HepG2 (cell line): ENCODE measurements around the gene SYT17. TPM values are rescaled to one million over a fixed set of nuclear protein-coding genes. Genes with fewer than 3 reads are reported as not detected.

Experiments used
- ATAC-seq: fragments of 200-7000 bp; cut with Tn5 transposase; 3 replicates; pipeline ENCODE4 v1.9.1; 2020; ENCODE audit warnings: mild to moderate bottlenecking, moderate library complexity
- BruUV-seq: library from RNA; stranded (reverse); fragments of 400-500 nt; replicated peaks from 2 replicates; lab custom pipeline; 2021; lab: Mats Ljungman, UMichigan
- CTCF ChIA-PET: fragments of 300-600 bp; formaldehyde crosslinking; extraction: SDS; loops from one replicate; lab custom pipeline; 2021; ENCODE audit warnings: low total read pairs, inconsistent platforms, low intra/inter-chr PET ratio; lab: Yijun Ruan, JAX
- POLR2A ChIA-PET: fragments of 350-600 bp; sonication (Branson Sonifier 250); formaldehyde crosslinking; loops from one replicate; lab custom pipeline; 2020; ENCODE audit warnings: antibody characterized with exemption, inconsistent platforms; lab: Yijun Ruan, JAX
- DNase-seq: peaks from one replicate; pipeline ENCODE4 v3.0.0-alpha.2; 2015; ENCODE audit warnings: low spot score
- FAIRE-seq: peaks from 3 replicates; lab custom pipeline; 2011; peaks lifted over from hg19 to GRCh38; lab: Jason Lieb, UNC
- H2AFZ ChIP-seq: one replicate; pipeline ENCODE4 v1.6.1; 2011; ENCODE audit warnings: low read length, inconsistent platforms
- H3K27ac ChIP-seq: fragments of 300-600 bp; 3 replicates; pipeline ENCODE4 v1.8.0; 2011; ENCODE audit warnings: mixed run types, mild to moderate bottlenecking, mixed read lengths, low read length, inconsistent platforms; ENCODE audit not compliant: insufficient read depth; ENCODE audit errors: extremely low read length
- H3K27me3 ChIP-seq, 2 experiments: fragments of 200-600 bp in 1 of 2; 2 replicates in 1 of 2; 3 replicates in 1 of 2; pipeline versions ENCODE4 v1.6.0 to v1.8.0; 2011; ENCODE audit warnings: low read length in 2 of 2, mild to moderate bottlenecking in 2 of 2, moderate library complexity in 2 of 2, inconsistent platforms in 1 of 2; ENCODE audit not compliant: insufficient read depth in 2 of 2, control insufficient read depth in 1 of 2
- H3K36me3 ChIP-seq, 2 experiments: fragments of 200-600 bp in 1 of 2; replicated peaks in 1 of 2; 2 replicates in 1 of 2; 3 replicates in 1 of 2; pipeline versions ENCODE4 v1.5.1 to v1.8.0; 2011; ENCODE audit warnings: low read length in 2 of 2, inconsistent platforms in 1 of 2; ENCODE audit not compliant: insufficient read depth in 2 of 2, control insufficient read depth in 1 of 2
- H3K4me1 ChIP-seq: 2 replicates; pipeline ENCODE4 v1.5.1; 2012; ENCODE audit warnings: low read length, inconsistent platforms; ENCODE audit not compliant: insufficient read depth
- H3K4me2 ChIP-seq: 2 replicates; pipeline ENCODE4 v1.6.0; 2011; ENCODE audit warnings: low read depth, low read length, inconsistent platforms
- H3K4me3 ChIP-seq, 3 experiments: fragments of 200-600 bp in 1 of 3; sonication (generic), shearing (Covaris generic) in 1 of 3; replicated peaks in 1 of 3; 2 replicates each; pipeline ENCODE4 v1.5.1; 2011 to 2016; ENCODE audit warnings: low read length in 3 of 3, inconsistent platforms in 2 of 3, low read depth in 2 of 3, mild to moderate bottlenecking in 2 of 3, control low read depth in 1 of 3, mixed read lengths in 1 of 3; ENCODE audit not compliant: insufficient read depth in 1 of 3
- H3K79me2 ChIP-seq: one replicate; pipeline ENCODE4 v1.6.1; 2011; ENCODE audit warnings: low read length, inconsistent platforms; ENCODE audit not compliant: insufficient read depth
- H3K9ac ChIP-seq: 2 replicates; pipeline ENCODE4 v1.6.0; 2011; ENCODE audit warnings: mild to moderate bottlenecking, low read depth, low read length, inconsistent platforms; ENCODE audit not compliant: insufficient read depth
- H3K9me3 ChIP-seq: 2 replicates; pipeline ENCODE4 v1.5.1; 2012; ENCODE audit warnings: mild to moderate bottlenecking, low read length
- H4K20me1 ChIP-seq: 2 replicates; pipeline ENCODE4 v1.6.0; 2011; ENCODE audit warnings: inconsistent platforms, mild to moderate bottlenecking, low read length, moderate library complexity; ENCODE audit not compliant: insufficient read depth
- ARNT ChIP-seq: fragments of 450-650 bp; IDR thresholded peaks from 2 replicates; pipeline ENCODE4 v1.6.1; 2017
- DDIT3 ChIP-seq: sonication (generic); formaldehyde crosslinking; IDR thresholded peaks from 2 replicates; pipeline ENCODE4 v1.4.0; 2020; ENCODE audit warnings: mild to moderate bottlenecking, missing genetic modification reagents
- E2F2 ChIP-seq: sonication (generic); formaldehyde crosslinking; IDR thresholded peaks from 2 replicates; pipeline ENCODE4 v1.4.0; 2020; ENCODE audit warnings: missing genetic modification reagents, borderline replicate concordance
- NR2F2 ChIP-seq: IDR thresholded peaks from 2 replicates; pipeline ENCODE4 v1.6.1; 2012; ENCODE audit warnings: low read depth, inconsistent platforms, borderline replicate concordance
- NR3C1 ChIP-seq: sonication (generic); formaldehyde crosslinking; IDR thresholded peaks from 2 replicates; pipeline ENCODE4 v1.4.0; 2020; ENCODE audit warnings: missing genetic modification reagents
- PAF1 ChIP-seq: IDR thresholded peaks from 2 replicates; pipeline ENCODE4 v1.6.1; 2016; ENCODE audit warnings: missing genetic modification reagents, missing compliant biosample characterization
- PRMT3 ChIP-seq: sonication (generic); formaldehyde crosslinking; IDR thresholded peaks from 2 replicates; pipeline ENCODE4 v1.8.1; 2022; ENCODE audit warnings: low read depth, mild to moderate bottlenecking, moderate library complexity, missing genetic modification reagents, borderline replicate concordance
- RBFOX2 ChIP-seq: fragments of 200-400 bp; formaldehyde crosslinking; IDR thresholded peaks from 2 replicates; pipeline ENCODE4 v1.6.1; 2017; ENCODE audit warnings: low read depth, mild to moderate bottlenecking, low read length
- STAT5B ChIP-seq: sonication (generic); formaldehyde crosslinking; IDR thresholded peaks from 2 replicates; pipeline ENCODE4 v1.4.0; 2020; ENCODE audit warnings: missing genetic modification reagents
- ZNF703 ChIP-seq: sonication (generic); formaldehyde crosslinking; IDR thresholded peaks from 2 replicates; pipeline ENCODE4 v1.5.1; 2020; ENCODE audit warnings: missing genetic modification reagents, mild to moderate bottlenecking, moderate library complexity, borderline replicate concordance
- ZNF747 ChIP-seq: sonication (generic); formaldehyde crosslinking; IDR thresholded peaks from 2 replicates; pipeline ENCODE4 v1.8.1; 2023; ENCODE audit warnings: missing genetic modification reagents, mild to moderate bottlenecking, borderline replicate concordance
- ZNF781 ChIP-seq: sonication (generic); formaldehyde crosslinking; IDR thresholded peaks from 2 replicates; pipeline ENCODE4 v1.5.1; 2020; ENCODE audit warnings: borderline replicate concordance, mild to moderate bottlenecking, missing genetic modification reagents; ENCODE audit errors: not compliant biosample characterization
- ZSCAN31 ChIP-seq: sonication (generic); formaldehyde crosslinking; IDR thresholded peaks from 2 replicates; pipeline ENCODE4 v1.5.0; 2020; ENCODE audit warnings: low read depth, mild to moderate bottlenecking, missing genetic modification reagents
- WGBS: methylation state at CpG from one replicate; pipeline ENCODE4 v1.1.6; 2017; ENCODE audit warnings: low lambda C conversion rate; 5-methylcytosine and 5-hydroxymethylcytosine counted together
- in situ Hi-C: cut with HindIII; loops from 2 replicates; pipeline ENCODE4 v1.10.0; 2017; ENCODE audit warnings: low pct_unique_long_range_greater_than_20kb; ENCODE audit not compliant: extremely low pct_ligation_motif_present
- intact Hi-C: fragments of 100-400 bp; cut with micrococcal nuclease; formaldehyde crosslinking; loops from one replicate; pipeline ENCODE4 v1.10.0; 2022; ENCODE audit not compliant: unreplicated experiment
- polyA plus RNA-seq, 8 experiments: library from polyadenylated mRNA; depleted of rRNA in 3 of 8; stranded (reverse) in 7 of 8; unstranded in 1 of 8; fragments of >200 nt; fragmentation: Illumina TruSeq in 4 of 8; extraction: Trizol in 4 of 8; gene quantifications; 2 replicates each; pipeline versions ENCODE4 v1.2.1 to v1.2.3, GENCODE V29; 2011 to 2016; ENCODE audit warnings: low read depth in 4 of 8, missing spikeins in 1 of 8, mixed read lengths in 1 of 8; ENCODE audit not compliant: insufficient read depth in 1 of 8
- total RNA-seq, 5 experiments: library from RNA; depleted of rRNA; stranded (reverse); fragments of >200 nt; fragmentation: Illumina TruSeq; extraction: Trizol; gene quantifications; 2 replicates each; pipeline ENCODE4 v1.2.3, GENCODE V29; 2016; ENCODE audit warnings: low read depth in 1 of 5
- TF ChIP-seq, protein P1 (sequence below): IDR thresholded peaks from 2 replicates; pipeline ENCODE4 v1.6.1; 2016; ENCODE audit warnings: missing compliant biosample characterization, missing genetic modification reagents, borderline replicate concordance
- TF ChIP-seq, protein P2 (sequence below): sonication (generic); formaldehyde crosslinking; IDR thresholded peaks from 2 replicates; pipeline ENCODE4 v1.4.0; 2020; ENCODE audit warnings: missing genetic modification reagents

The SYT17 gene
- total and polyA plus RNA-seq, 2 of the 13 experiments (the other 11 are each of a cell fraction or from before 2014, with no cell fraction given), result 0.44 TPM; not detected in 1

DNA sequence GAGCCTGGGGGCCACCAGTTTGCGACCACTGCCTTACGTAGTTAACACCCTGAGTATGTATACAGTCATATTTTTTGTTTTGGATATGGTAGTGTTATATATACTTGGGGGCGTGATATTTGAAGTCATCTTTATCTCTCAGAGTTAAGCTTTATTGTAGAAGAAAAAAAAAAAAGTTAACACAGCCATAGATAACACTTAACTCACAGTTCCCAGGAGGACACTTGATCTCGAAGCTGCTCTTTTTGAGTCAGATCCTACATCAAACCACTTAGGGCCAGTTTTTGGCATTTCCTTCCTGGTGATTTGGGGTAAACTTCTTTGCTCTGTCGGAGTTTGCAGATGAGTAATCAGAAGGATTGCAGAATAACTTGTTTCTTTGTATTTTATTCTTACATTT lies 48.5 kb upstream of the SYT17 start:
- WGBS, result 96% methylated on average over 5 of the region's 5 CpGs
- no peak for ATAC-seq
- Histone ChIP-seq H3K79me2 (peaks cover 2% of the 10 kb centered on the region), H2AFZ (no peak overlapping the region), H3K4me1 (peaks cover 59% of the 10 kb centered on the region), H4K20me1 (no peaks in the 10 kb centered on the region), H3K27ac (no peak overlapping the region), H3K4me3 (no peak overlapping the region), H3K4me2 (no peak overlapping the region), H3K9me3 (no peaks in the 10 kb centered on the region), H3K9ac (no peak overlapping the region), H3K27me3 (no peaks in the 10 kb centered on the region), H3K36me3 (no peaks in the 10 kb centered on the region; a peak in 1 of 5 replicates)
- DNase-seq, result no peak
- TF ChIP-seq RBFOX2 (peak; percentile 39; the same call in 1 of the 2 replicates), DDIT3 (CRISPR knock-in tag) (no peak), ZSCAN31 (CRISPR knock-in tag) (no peak)
- intact Hi-C loops, result no loop called here
- no TSS peak for BruUV-seq
- no peak for FAIRE-seq
- ChIA-PET CTCF (no interaction called here), POLR2A (interaction anchor here (1.3 to 2.1 kb wide), 4 partner anchors 9 to 26 kb away, joined by 4 to 10 read pairs (median 7); no protein-coding TSS in a partner anchor)
- in situ Hi-C loops, result no loop called here

DNA sequence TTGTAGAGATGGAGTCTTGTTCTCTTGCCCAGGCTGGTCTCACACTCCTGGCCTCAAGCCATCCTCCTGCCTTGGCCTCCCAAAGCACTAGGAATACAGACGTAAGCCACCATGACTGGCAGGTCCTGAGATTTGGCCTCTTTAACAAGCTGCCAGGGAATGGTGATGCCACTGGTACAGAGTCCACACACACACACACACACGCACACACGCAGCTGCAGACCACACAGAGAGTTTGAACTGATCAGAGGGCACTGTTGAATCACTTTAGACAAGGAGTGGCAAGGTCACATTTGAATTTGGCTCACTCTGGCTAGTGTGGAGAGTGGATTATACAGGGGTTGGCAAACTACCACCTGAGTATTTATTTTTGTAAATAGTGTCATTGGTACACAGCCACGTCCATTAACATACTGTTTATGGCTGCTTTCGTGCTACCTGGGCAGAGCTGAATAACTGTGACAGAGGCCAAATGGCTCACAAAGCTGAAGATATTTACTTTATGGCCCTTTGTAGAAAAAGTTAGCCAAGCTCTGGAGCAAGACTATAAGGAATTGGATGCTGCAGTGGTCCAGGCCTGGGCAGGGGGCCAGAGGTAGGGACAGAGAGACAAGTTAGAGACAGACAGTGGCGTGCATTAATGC lies 44.4 kb upstream of the SYT17 start:
- 17% methylated on average over 6 of the region's 6 CpGs for WGBS
- Histone ChIP-seq H3K4me1 (peaks cover 28% of the 10 kb centered on the region), H3K36me3 (no peaks in the 10 kb centered on the region), H3K9me3 (no peaks in the 10 kb centered on the region), H2AFZ (no peak overlapping the region), H4K20me1 (no peaks in the 10 kb centered on the region), H3K4me2 (peak overlapping the region; percentile 5; the same call in 1 of the 2 replicates), H3K27ac (no peak overlapping the region), H3K4me3 (no peak overlapping the region), H3K79me2 (no peaks in the 10 kb centered on the region), H3K27me3 (no peaks in the 10 kb centered on the region), H3K9ac (no peak overlapping the region)
- in situ Hi-C loops, result no loop called here
- BruUV-seq, result no TSS peak
- ChIA-PET CTCF (no interaction called here), POLR2A (interaction anchor here (1.2 to 2.7 kb wide), 2 partner anchors 11 to 15 kb away, joined by 3 to 25 read pairs; partner anchors contain the start of gene ITPRIPL2)
- DNase-seq, result peak; percentile 84
- peak; percentile 76 for FAIRE-seq
- intact Hi-C loops, result loop anchor here (1.0 kb wide), 1 partner anchor 32 kb away; no protein-coding TSS in a partner anchor
- peak; percentile 90 for ATAC-seq
- no peak for TF ChIP-seq PRMT3 (CRISPR knock-in tag)
- no peak for TF ChIP-seq NR3C1 (CRISPR knock-in tag)
- no peak for TF ChIP-seq ZNF781 (CRISPR knock-in tag)
- TF ChIP-seq ZNF747, result no peak
- TF ChIP-seq E2F2 (CRISPR knock-in tag), result no peak
- no peak for TF ChIP-seq PAF1 (CRISPR knock-in tag)
- TF ChIP-seq NR2F2, result peak; percentile 32; the same call in 1 of the 2 replicates
- TF ChIP-seq STAT5B, result no peak
- TF ChIP-seq ZNF703 (CRISPR knock-in tag), result no peak
- TF ChIP-seq, protein P1, sequence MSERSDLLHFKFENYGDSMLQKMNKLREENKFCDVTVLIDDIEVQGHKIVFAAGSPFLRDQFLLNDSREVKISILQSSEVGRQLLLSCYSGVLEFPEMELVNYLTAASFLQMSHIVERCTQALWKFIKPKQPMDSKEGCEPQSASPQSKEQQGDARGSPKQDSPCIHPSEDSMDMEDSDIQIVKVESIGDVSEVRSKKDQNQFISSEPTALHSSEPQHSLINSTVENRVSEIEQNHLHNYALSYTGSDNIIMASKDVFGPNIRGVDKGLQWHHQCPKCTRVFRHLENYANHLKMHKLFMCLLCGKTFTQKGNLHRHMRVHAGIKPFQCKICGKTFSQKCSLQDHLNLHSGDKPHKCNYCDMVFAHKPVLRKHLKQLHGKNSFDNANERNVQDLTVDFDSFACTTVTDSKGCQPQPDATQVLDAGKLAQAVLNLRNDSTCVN (CRISPR knock-in tag), result no peak
- TF ChIP-seq ARNT, result no peak
- TF ChIP-seq, protein P2, sequence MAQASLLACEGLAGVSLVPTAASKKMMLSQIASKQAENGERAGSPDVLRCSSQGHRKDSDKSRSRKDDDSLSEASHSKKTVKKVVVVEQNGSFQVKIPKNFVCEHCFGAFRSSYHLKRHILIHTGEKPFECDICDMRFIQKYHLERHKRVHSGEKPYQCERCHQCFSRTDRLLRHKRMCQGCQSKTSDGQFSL (CRISPR knock-in tag), result no peak
